ENCODE measurements around the gene IRF9.

GRCh38 chr14:24122898-24123297 is 38.2 kb upstream of the IRF9 start:
- no peak for TF ChIP-seq POLR2A (IDR thresholded peaks at IDR 0.05)
- no peak for TF ChIP-seq CTCF (IDR thresholded peaks at IDR 0.05)
- no peak for TF ChIP-seq EP300 (IDR thresholded peaks at IDR 0.05)

All from stomach (tissue), 4 donors.